A673 (cell line): ENCODE measurements around the gene HELT. TPM values are rescaled to one million over a fixed set of nuclear protein-coding genes. Genes with fewer than 3 reads are reported as not detected.
"Not testable (repeated sequence)": the region's sequence is repeated elsewhere in the genome, so short reads cannot be mapped to it uniquely, and the experiment has no call there.

ENCODE experiments used
- BruUV-seq: library from RNA; stranded (reverse); fragments of 400-500 nt; replicated peaks from 2 replicates; lab custom pipeline; 2021; lab: Mats Ljungman, UMichigan
- CTCF ChIA-PET: fragments of 300-600 bp; sonication (Branson Sonifier 250); formaldehyde crosslinking; loops from one replicate; lab custom pipeline; 2022; ENCODE audit warnings: antibody characterized with exemption; lab: Charles Lee
- POLR2A ChIA-PET: fragments of 300-600 bp; sonication (Branson Sonifier 250); formaldehyde crosslinking; loops from one replicate; lab custom pipeline; 2022; ENCODE audit warnings: antibody characterized with exemption; ENCODE audit not compliant: low non-redundant PET; lab: Charles Lee
- DNase-seq: peaks from one replicate; pipeline ENCODE4 v3.0.0-alpha.2; 2015; ENCODE audit warnings: low spot score
- H3K27ac ChIP-seq: fragments of 200-600 bp; sonication (generic); 2 replicates; pipeline ENCODE4 v1.5.1; 2016; ENCODE audit warnings: mixed run types, low read depth, mild to moderate bottlenecking, mixed read lengths, antibody characterized with exemption, low read length; ENCODE audit not compliant: poor library complexity, severe bottlenecking
- H3K27me3 ChIP-seq: fragments of 200-600 bp; sonication (generic); replicated peaks from 2 replicates; pipeline ENCODE4 v1.6.1; 2017; ENCODE audit warnings: mixed run types, low read depth, mild to moderate bottlenecking, mixed read lengths, antibody characterized with exemption, low read length; ENCODE audit not compliant: insufficient read depth, poor library complexity
- H3K36me3 ChIP-seq: fragments of 200-600 bp; sonication (generic); 2 replicates; pipeline ENCODE4 v1.6.1; 2016; ENCODE audit warnings: mixed run types, mild to moderate bottlenecking, mixed read lengths, antibody characterized with exemption, low read length; ENCODE audit not compliant: insufficient read depth, poor library complexity, severe bottlenecking
- H3K4me1 ChIP-seq: fragments of 200-600 bp; sonication (generic); 2 replicates; pipeline ENCODE4 v1.6.1; 2017; ENCODE audit warnings: mixed run types, mild to moderate bottlenecking, mixed read lengths, antibody characterized with exemption, low read length; ENCODE audit not compliant: insufficient read depth, poor library complexity, severe bottlenecking
- H3K4me3 ChIP-seq: fragments of 200-600 bp; sonication (generic); 2 replicates; pipeline ENCODE4 v1.5.1; 2016; ENCODE audit warnings: low read depth, mixed run types, mild to moderate bottlenecking, mixed read lengths, low read length; ENCODE audit not compliant: poor library complexity, severe bottlenecking
- H3K9me3 ChIP-seq: fragments of 200-600 bp; sonication (generic); 2 replicates; pipeline ENCODE4 v1.6.1; 2016; ENCODE audit warnings: mixed run types, low read depth, mild to moderate bottlenecking, mixed read lengths, antibody characterized with exemption, low read length; ENCODE audit not compliant: poor library complexity, severe bottlenecking
- CTCF ChIP-seq: fragments of 300-800, 200-600 bp; sonication (generic); conservative IDR thresholded peaks from 2 replicates; pipeline ENCODE4 v1.5.1; 2017; ENCODE audit warnings: low read depth, mild to moderate bottlenecking, antibody characterized with exemption, low read length, moderate library complexity, mixed read lengths
- EZH2 ChIP-seq: fragments of 200-600 bp; sonication (generic); IDR thresholded peaks from 2 replicates; pipeline ENCODE4 v1.6.1; 2017; ENCODE audit warnings: borderline replicate concordance, low read depth, mild to moderate bottlenecking, mixed read lengths, antibody characterized with exemption, low read length; ENCODE audit not compliant: poor library complexity, severe bottlenecking
- intact Hi-C: fragments of 100-400 bp; cut with micrococcal nuclease; formaldehyde crosslinking; loops from one replicate; pipeline ENCODE4 v1.10.0; 2022; ENCODE audit not compliant: unreplicated experiment
- total RNA-seq: library from RNA; stranded (reverse); gene quantifications from 2 replicates; pipeline ENCODE4 v1.2.3, GENCODE V29; 2021

HELT gene
- total RNA-seq, 1 experiment from 2014 or later, result not detected

DNA sequence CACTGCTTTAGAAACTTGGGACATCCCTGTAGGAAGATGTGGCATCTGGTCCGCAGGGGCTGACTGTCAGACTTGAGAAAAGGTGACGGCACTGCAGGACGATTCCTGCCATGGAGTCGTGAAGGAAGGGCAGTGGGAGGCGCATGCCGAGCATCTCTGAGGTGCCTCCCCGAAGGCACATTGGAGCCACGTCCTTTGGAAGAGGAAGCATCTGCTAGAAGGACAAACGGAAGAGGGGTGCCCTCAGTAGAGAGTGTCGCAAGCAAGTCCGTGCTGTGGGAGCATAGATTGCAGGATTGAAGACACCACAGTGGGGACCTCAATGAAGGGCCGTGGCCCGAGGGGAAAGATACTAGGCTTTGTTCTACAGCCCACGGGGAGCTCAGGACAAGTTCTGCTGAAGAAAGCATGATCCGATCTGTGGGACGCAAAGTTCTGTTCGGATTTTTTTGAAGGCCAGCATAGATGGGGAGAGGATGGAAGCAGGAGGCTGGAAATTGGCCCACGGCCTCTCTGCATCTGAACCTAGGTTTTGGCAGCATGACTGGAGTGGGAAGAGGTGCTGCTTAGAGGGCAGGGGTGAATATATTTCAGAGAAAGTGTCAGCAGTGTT lies 24.2 kb upstream of the HELT start:
- CTCF ChIA-PET, result no interaction called here
- Histone ChIP-seq H3K4me1 (peaks cover 7% of the 10 kb centered on the region), H3K27ac (no peak overlapping the region), H3K36me3 (no peaks in the 10 kb centered on the region), H3K27me3 (peaks cover 2% of the 10 kb centered on the region), H3K9me3 (no peaks in the 10 kb centered on the region), H3K4me3 (no peak overlapping the region)
- intact Hi-C loops, result no loop called here
- POLR2A ChIA-PET, result no interaction called here
- DNase-seq, result no peak
- TF ChIP-seq EZH2 (no peak), CTCF (no peak)
- no TSS peak for BruUV-seq

DNA sequence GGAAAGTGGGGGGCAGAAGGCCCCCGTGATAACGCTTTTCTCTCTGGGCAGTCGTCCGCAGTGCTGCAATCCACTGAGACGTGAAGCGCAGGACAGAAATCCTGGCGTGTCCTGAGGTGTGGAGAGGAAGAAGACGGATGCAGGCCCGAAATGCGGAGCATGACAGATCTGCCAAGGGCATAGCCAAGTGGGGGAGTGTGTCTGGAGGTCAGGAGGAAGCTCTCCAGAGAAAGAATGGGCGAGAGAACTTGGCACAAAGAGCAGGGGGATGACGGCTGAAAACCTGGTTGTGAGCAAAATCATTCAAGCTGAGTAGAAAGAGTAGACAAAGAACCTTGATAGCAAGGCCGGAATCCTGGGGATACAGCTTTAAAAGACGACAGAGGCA lies 23.7 kb upstream of the HELT start:
- Histone ChIP-seq H3K36me3 (no peaks in the 10 kb centered on the region), H3K9me3 (no peaks in the 10 kb centered on the region), H3K4me1 (peaks cover 7% of the 10 kb centered on the region), H3K27ac (no peak overlapping the region), H3K27me3 (peaks cover 5% of the 10 kb centered on the region), H3K4me3 (no peak overlapping the region)
- intact Hi-C loops, result no loop called here
- ChIA-PET CTCF (no interaction called here), POLR2A (no interaction called here)
- DNase-seq, result no peak
- TF ChIP-seq CTCF, result no peak
- no peak for TF ChIP-seq EZH2
- BruUV-seq, result no TSS peak

DNA sequence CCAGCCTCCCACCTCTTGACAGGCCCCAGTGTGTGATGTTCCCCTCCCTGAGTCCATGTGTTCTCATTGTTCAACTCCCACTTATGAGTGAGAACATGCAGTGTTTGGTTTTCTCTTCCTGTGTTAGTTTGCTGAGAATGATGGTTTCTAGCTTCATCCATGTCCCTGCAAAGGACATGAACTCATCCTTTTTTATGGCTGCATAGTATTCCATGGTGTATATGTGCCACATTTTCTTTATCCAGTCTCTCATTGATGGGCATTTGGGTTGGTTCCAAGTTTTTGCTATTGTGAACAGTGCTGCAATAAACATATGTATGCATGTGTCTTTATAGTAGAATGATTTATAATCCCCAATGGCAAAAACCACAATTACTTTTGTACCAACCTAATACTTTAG lies 20.6 kb upstream of the HELT start:
- DNase-seq, intact Hi-C loops, CTCF ChIA-PET, H3K9me3 ChIP-seq, H3K4me1 ChIP-seq, BruUV-seq, H3K4me3 ChIP-seq, H3K27me3 ChIP-seq, H3K27ac ChIP-seq, H3K36me3 ChIP-seq, POLR2A ChIA-PET: not testable (repeated sequence)

GRCh38 chr4:185002784-185003183 lies 15.5 kb upstream of the HELT start:
- Histone ChIP-seq H3K4me1 (peaks cover 5% of the 10 kb centered on the region), H3K27ac (no peak overlapping the region), H3K9me3 (no peaks in the 10 kb centered on the region), H3K27me3 (peaks cover 5% of the 10 kb centered on the region), H3K4me3 (no peak overlapping the region), H3K36me3 (no peaks in the 10 kb centered on the region)
- no TSS peak for BruUV-seq
- intact Hi-C loops, result loop anchor here (10.0 kb wide), 1 partner anchor 92 kb away; no protein-coding TSS in a partner anchor
- no peak for TF ChIP-seq CTCF
- no peak for TF ChIP-seq EZH2
- no peak for DNase-seq
- ChIA-PET POLR2A (no interaction called here), CTCF (interaction anchor here (0.9 to 1.2 kb wide), 2 partner anchors 108 to 132 kb away, joined by 3 to 4 read pairs; no protein-coding TSS in a partner anchor)
